DOHH2 (cell line): Measurements from ENCODE around the gene MFAP3.

Source experiments
- H3F3A ChIP-seq: fragments of 200-600 bp; sonication (generic), shearing (Covaris generic); 2 replicates; pipeline ENCODE4 v1.6.0; 2016; ENCODE audit warnings: antibody characterized with exemption, mild to moderate bottlenecking; ENCODE audit not compliant: control insufficient read depth, insufficient read depth
- H3K27ac ChIP-seq: fragments of 200-600 bp; sonication (generic); 2 replicates; pipeline ENCODE4 v1.5.1; 2014; ENCODE audit warnings: low read depth, mild to moderate bottlenecking, low read length, moderate library complexity
- H3K27me3 ChIP-seq: fragments of 200-600 bp; sonication (generic); 2 replicates; pipeline ENCODE4 v1.6.1; 2014; ENCODE audit warnings: mild to moderate bottlenecking, low read length, mixed read lengths; ENCODE audit not compliant: control insufficient read depth
- H3K36me3 ChIP-seq: fragments of 200-600 bp; sonication (generic); 2 replicates; pipeline ENCODE4 v1.6.1; 2014; ENCODE audit warnings: mild to moderate bottlenecking, low read length, moderate library complexity, mixed read lengths; ENCODE audit not compliant: control insufficient read depth
- H3K4me1 ChIP-seq: fragments of 200-600 bp; sonication (generic); 2 replicates; pipeline ENCODE4 v1.6.1; 2014; ENCODE audit warnings: mild to moderate bottlenecking, low read length, mixed read lengths; ENCODE audit not compliant: control insufficient read depth
- H3K4me2 ChIP-seq: fragments of 200-600 bp; sonication (generic); 2 replicates; pipeline ENCODE4 v1.6.0; 2014; ENCODE audit warnings: mild to moderate bottlenecking, low read length, moderate library complexity
- H3K4me3 ChIP-seq: fragments of 200-600 bp; sonication (generic); 2 replicates; pipeline ENCODE4 v1.5.1; 2014; ENCODE audit warnings: mild to moderate bottlenecking, low read length, mixed read lengths
- H3K79me2 ChIP-seq: fragments of 200-600 bp; sonication (generic); 2 replicates; pipeline ENCODE4 v1.6.1; 2014; ENCODE audit warnings: mild to moderate bottlenecking, low read length, mixed read lengths; ENCODE audit not compliant: control insufficient read depth
- H3K9me2 ChIP-seq: fragments of 200-600 bp; sonication (generic); replicated peaks from 2 replicates; pipeline ENCODE4 v1.6.1; 2014; ENCODE audit warnings: mild to moderate bottlenecking, low read length, mixed read lengths; ENCODE audit not compliant: control insufficient read depth
- H3K9me3 ChIP-seq: fragments of 200-600 bp; sonication (generic); 2 replicates; pipeline ENCODE4 v1.6.1; 2014; ENCODE audit warnings: antibody characterized with exemption, low read length, mixed read lengths; ENCODE audit not compliant: control insufficient read depth, insufficient read depth
- H4K20me1 ChIP-seq: fragments of 200-600 bp; sonication (generic); 2 replicates; pipeline ENCODE4 v1.6.0; 2014; ENCODE audit warnings: low read depth, mild to moderate bottlenecking, antibody characterized with exemption, low read length, moderate library complexity; ENCODE audit not compliant: control insufficient read depth, insufficient read depth
- CTCF ChIP-seq: fragments of 200-600 bp; sonication (generic); IDR thresholded peaks from one replicate; pipeline ENCODE4 v1.5.1; 2014; ENCODE audit warnings: antibody characterized with exemption, mild to moderate bottlenecking, low read depth, low read length; ENCODE audit not compliant: poor library complexity, severe bottlenecking
- EZH2phosphoT487 ChIP-seq: fragments of 200-600 bp; sonication (generic); IDR thresholded peaks from 2 replicates; pipeline ENCODE4 v1.6.1; 2017; ENCODE audit warnings: borderline replicate concordance, mild to moderate bottlenecking, antibody characterized with exemption, low read length, moderate library complexity, mixed read lengths

Gene MFAP3

GRCh38 chr5:154077696-154078095 lies 38.9 kb downstream of the MFAP3 start:
- H3K79me2 ChIP-seq, result no peaks in the 10 kb centered on the region
- no peak overlapping the region for H3K27ac ChIP-seq
- no peaks in the 10 kb centered on the region for H3K9me2 ChIP-seq
- no peaks in the 10 kb centered on the region for H3K36me3 ChIP-seq
- no peaks in the 10 kb centered on the region for H3F3A ChIP-seq
- no peak for TF ChIP-seq EZH2phosphoT487
- no peak for TF ChIP-seq CTCF
- no peak overlapping the region for H3K4me3 ChIP-seq
- H4K20me1 ChIP-seq, result no peaks in the 10 kb centered on the region
- H3K27me3 ChIP-seq, result peaks cover 24% of the 10 kb centered on the region
- no peaks in the 10 kb centered on the region for H3K9me3 ChIP-seq
- no peaks in the 10 kb centered on the region for H3K4me1 ChIP-seq
- no peak overlapping the region for H3K4me2 ChIP-seq

GRCh38 chr5:154078272-154078671 lies 39.5 kb downstream of the MFAP3 start:
- TF ChIP-seq CTCF, result no peak
- no peak for TF ChIP-seq EZH2phosphoT487
- H3K4me2 ChIP-seq, result no peak overlapping the region
- no peaks in the 10 kb centered on the region for H4K20me1 ChIP-seq
- no peaks in the 10 kb centered on the region for H3K36me3 ChIP-seq
- no peaks in the 10 kb centered on the region for H3K9me3 ChIP-seq
- H3F3A ChIP-seq, result no peaks in the 10 kb centered on the region
- no peak overlapping the region for H3K4me3 ChIP-seq
- H3K9me2 ChIP-seq, result no peaks in the 10 kb centered on the region
- no peak overlapping the region for H3K27ac ChIP-seq
- H3K79me2 ChIP-seq, result no peaks in the 10 kb centered on the region
- no peaks in the 10 kb centered on the region for H3K4me1 ChIP-seq
- peaks cover 25% of the 10 kb centered on the region for H3K27me3 ChIP-seq

- Histone ChIP-seq H3K36me3 (no peaks in the 10 kb centered on the region), H3K9me3 (no peaks in the 10 kb centered on the region), H3K4me2 (no peak overlapping the region), H3K9me2 (no peaks in the 10 kb centered on the region), H3K27ac (no peak overlapping the region), H3K27me3 (peaks cover 21% of the 10 kb centered on the region), H3K4me3 (no peak overlapping the region), H3F3A (no peaks in the 10 kb centered on the region), H4K20me1 (no peaks in the 10 kb centered on the region), H3K4me1 (no peaks in the 10 kb centered on the region), H3K79me2 (no peaks in the 10 kb centered on the region)
- TF ChIP-seq EZH2phosphoT487 (no peak), CTCF (no peak)
These were observed 42.5 kb downstream of the MFAP3 start for GRCh38 chr5:154081246-154081645.

GRCh38 chr5:154084062-154084639 lies 45.4 kb downstream of the MFAP3 start:
- no peaks in the 10 kb centered on the region for H3K36me3 ChIP-seq
- H4K20me1 ChIP-seq, result no peaks in the 10 kb centered on the region
- TF ChIP-seq EZH2phosphoT487, result no peak
- no peak for TF ChIP-seq CTCF
- H3K79me2 ChIP-seq, result no peaks in the 10 kb centered on the region
- no peak overlapping the region for H3K27ac ChIP-seq
- H3K9me2 ChIP-seq, result no peaks in the 10 kb centered on the region
- no peaks in the 10 kb centered on the region for H3K4me1 ChIP-seq
- H3K4me2 ChIP-seq, result no peak overlapping the region
- H3F3A ChIP-seq, result no peaks in the 10 kb centered on the region
- peaks cover 3% of the 10 kb centered on the region for H3K27me3 ChIP-seq
- H3K9me3 ChIP-seq, result no peaks in the 10 kb centered on the region
- H3K4me3 ChIP-seq, result no peak overlapping the region
